ENCODE measurements around the gene DET1.
"Not testable (repeated sequence)": the region's sequence is repeated elsewhere in the genome, so short reads cannot be mapped to it uniquely, and the experiment has no call there.

Gene DET1

DNA sequence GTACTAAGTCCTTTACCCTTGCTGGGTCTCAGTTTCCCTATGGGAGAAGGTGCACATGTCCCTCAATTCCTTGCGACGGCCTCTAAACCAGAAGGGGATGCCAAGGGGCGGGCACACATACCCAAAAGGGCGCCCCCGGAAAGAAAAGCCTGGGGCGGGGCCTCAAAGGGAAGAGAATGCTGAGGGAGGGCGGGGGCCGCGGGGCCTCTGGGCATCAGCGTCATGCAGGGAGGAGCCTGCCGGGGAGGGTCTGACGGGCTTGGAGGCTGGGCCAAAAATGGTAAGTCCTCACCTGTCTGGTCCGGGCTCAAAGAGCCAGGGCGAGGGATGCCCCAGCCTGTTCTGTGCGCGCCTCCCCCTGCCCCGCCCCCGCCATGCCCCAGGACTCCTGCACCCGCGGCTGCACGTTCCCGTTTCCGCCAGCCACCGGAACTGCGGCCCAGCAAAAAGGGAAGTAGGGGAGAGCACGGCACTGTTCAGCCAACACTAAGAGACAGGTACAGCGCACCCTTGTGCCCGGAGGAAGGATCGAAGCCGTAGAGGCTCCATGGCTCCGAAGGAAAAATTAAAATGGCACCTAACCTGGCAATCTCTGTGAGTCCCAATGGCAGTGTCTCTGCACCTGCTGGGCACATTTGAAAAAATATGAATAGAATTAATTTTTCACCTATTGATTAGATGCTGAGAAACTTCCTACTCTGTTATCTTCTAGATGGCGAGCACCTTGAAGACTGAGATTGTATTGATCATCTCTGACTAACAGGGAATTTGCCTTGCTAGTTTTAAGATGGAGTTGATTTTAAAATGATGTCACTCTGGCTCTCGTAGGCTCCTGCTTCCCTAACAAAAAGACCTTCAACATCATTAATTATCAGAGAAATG, at the start of gene DET1:
DET1 (minus strand) TSS at position 434 of the 882 bp plus-strand sequence. CDS start 14,976 bp downstream, outside the sequence.
- peak; percentile 90 for DNase-seq (ENCODE audit: low read depth)

DNA sequence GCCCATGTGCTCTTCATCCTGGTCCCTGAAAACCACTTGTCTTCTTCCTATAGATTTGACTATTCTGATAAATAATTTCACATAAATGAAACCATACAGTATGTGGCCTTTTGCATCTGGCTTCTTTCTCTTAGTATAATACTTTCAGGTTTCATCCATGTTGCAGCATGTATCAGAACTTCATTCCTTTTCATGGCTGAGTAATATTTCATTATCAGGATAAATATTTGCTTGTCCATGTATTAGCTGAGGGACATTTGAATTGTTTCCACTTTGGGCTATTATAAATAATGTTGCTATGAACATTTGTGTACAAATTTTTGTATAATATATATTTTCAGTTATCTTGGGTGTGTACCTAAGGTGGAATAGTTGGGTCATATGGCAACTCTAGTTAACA, 44.9 kb upstream of the DET1 start:
- DNase-seq (ENCODE audit: low read depth), result no peak

DNA sequence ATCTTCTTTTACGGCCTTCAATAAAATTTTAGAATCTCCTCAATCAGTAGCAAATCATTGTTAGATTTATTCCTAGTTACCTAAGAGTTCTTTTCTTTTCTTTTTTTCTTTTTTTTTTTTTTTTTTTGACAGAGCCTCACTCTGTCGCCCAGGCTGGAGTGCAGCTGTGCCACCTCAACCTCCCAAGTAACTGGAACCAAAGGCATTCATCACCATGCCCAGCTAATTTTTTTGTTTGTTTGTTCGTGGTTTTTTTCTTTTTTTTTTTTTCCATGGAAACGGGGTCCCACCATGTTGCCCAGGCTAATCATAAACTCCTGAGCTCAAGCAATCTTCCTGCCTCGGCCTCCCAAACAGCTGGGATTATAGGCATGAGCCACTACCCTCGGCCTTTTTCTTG, 44.3 kb upstream of the DET1 start:
- DNase-seq (ENCODE audit: low read depth), result no peak

DNA sequence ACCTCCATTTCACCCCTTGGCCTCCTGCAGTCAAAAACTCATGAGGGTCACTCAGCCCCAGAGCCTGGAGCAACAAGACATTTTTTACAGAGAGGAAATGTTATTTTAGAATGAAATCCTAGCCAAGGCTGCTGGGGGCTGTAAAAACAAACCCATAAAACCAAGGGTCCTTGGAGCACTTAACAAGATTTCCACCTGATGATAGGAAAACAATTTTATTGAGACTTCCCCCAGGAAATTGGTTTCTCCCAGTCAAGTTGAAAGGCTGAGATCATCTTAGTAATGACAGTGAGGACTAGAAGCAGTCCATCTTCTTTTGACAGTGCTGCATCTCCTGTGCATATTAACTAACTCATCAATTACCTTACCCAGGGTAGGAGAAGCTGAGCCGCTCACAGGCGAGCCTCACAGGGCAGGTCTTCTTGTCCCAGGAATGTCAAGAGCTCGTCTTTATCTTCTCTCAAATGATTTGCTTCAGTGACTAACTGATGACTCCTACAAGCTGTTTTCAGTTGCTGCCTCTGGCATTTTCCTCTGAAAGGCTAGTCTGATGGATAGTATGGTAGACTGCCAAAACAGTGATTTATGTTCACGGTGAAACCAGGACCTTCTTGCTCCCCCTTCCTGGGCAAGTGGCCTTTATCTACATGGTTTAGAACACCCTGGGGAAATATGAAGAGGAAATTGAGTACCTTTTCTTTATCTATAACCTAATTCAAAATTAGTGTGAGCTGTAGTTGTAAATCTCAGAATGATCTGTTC, 40.1 kb upstream of the DET1 start:
- no peak for DNase-seq (ENCODE audit: low read depth)

DNA sequence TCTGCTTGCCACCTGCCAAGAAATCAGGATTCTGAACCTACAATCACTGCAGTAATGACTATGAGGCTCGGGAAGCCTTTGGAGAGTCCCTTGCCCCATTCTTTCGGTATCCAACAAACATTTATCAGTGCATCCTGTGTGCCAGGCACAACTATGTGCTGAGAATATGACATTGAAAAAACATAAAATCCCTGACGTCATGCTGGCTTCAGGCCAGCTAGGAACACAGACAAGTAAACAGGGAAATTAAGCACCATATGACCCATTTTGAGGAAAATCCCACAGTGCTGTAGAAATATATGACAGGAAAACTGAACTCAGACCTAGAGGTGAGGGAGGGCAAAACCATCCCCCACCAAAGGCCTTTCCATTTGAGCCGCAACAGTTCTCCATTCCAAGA, 34.1 kb upstream of the DET1 start:
- no peak for DNase-seq (ENCODE audit: low read depth)

DNA sequence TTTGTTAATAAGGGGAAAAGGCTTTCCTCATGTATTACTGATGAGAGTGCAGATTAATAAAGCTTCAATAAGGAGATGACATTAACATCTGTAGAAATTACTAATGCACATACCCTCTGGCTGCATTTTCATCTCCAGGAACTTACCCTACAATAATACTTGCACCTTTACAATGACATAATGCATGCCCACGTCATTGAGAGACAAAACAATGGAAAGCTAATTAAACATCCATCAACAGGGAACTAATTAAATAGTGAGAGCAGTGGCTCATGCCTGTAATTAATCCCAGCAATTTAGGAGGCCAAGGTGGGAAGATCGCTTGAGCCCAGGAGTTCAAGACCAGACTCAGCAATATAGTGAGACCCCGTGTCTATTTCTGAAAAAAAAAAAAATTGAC, 32.8 kb upstream of the DET1 start:
- DNase-seq (ENCODE audit: low read depth), result no peak

DNA sequence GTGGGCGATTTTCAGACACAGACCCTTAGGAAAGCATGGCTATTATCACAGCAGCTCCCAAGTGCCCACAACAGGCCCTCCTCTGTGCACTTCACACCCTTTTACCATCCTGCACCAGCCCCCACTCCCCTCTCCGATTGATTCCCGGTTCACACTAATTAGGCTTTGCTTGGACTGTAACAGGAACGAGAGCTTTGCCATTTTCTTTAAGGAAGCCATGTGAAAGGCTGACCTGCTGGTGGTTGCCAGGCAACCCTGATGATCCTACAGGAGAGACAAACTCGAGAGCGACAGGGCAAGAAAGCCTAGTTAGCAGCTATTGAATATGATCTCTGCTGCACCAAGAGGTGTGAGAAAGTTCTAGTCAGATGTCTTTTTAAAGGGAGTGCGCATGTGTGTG, 28.2 kb upstream of the DET1 start:
- DNase-seq (ENCODE audit: low read depth), result no peak

DNA sequence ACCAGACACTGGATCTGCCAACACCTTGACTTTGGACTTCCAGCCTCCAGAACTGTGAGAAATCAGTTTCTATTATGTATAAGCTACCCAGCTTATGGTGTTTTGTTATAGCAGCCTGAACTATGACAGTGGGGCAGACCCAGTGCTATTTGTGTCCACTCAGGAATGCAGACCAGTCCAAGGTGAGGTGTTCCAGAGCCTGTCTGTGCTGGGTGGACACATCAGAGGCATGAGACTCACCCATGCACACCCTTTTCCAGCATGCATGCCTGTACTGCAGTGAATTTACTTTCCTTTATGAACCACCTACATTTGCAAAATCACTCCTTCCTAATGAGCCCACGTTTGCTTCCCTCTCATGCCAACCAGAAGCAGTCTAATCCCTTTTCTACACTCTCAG, 27.6 kb upstream of the DET1 start:
- no peak for DNase-seq (ENCODE audit: low read depth)

DNA sequence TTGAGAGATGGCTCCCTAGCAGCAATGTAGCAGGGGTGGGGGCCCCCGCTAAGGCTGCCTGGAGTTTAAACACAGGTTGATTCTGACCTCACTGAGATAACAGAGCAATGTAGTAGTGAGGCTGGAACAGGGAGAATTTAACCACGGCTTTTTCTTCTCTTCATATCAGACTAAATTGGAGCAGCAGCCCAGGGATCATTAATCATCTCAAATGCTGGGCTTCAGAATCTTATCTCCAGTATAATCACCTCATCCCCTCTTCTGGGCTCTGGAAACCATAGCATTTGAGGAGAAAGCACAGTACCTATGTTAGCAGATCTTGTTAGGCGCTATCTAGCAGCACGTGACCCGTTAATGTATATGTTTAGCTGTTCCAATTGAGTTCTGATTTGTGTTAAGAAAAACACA, 25.4 kb upstream of the DET1 start:
- DNase-seq (ENCODE audit: low read depth), result no peak

DNA sequence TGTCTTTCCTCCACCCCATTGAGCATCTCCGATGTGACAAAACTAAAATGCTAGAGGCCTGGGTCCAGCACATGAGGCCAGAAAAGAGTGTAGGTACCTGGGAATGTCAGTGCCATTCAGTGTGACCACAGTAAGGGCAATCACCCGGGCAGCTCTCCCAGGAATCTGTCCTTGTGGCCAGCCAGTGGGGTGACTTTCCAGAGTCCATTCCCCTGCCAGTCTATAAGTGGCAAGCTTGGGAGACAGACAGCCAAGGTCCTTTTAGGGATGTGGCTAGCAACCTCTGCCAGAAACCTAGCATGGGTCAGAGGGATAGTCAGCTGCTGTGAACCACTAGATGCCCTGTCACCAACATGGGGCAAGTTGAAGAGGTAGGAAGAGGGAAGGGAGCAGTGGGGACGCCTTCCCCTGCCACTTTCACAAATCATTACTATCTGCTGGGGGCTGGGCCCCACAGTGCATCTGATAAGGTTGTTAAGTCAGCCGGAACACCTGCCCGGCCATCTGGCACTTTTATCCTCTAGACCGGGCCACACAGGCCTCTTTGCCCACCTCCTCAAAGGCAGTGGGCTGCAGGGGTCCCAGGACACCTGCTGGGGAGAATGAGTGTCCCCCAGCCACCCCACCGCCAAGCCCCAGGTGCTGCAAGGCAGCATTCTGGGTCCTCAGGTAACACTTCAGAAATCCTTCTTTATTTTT, 24.8 kb upstream of the DET1 start:
- DNase-seq (ENCODE audit: low read depth), result no peak

DNA sequence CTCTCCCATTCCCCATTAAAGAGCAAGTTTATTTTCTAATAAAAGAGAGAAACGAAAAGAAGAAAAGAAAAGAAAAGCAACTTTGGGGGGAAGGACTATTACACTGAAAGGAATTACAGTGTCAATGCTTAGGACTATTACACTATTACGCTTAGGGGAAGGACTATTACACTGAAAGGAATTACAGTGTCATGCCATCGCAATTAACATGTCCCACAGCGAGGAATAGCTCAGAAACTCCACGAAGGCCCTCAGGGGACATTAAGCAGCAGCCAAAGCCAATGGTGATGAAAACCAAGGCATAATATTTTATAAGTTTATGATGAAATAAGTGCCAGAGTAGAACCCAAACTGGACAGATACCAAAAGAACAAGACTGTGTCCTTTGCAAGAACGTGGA, 22.1 kb upstream of the DET1 start:
- no peak for DNase-seq (ENCODE audit: low read depth)

DNA sequence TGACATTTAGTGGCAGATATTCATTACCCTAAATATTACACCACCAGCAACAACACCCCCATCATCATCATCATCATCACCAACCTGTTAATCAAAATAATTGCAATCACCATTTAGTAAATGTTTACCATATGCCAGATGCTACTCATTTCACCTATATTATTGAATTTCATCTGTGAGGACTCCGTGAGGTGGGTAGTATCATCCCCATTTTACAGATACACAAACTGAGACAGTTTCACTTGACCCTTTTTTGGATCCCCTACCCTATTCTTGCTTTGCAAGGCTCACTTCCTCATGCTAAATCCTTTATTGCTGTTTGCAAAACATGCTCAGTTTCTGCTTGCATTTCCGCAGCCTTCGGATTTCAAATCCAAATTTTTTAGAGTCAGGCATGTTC, 18.3 kb upstream of the DET1 start:
- no peak for DNase-seq (ENCODE audit: low read depth)

DNA sequence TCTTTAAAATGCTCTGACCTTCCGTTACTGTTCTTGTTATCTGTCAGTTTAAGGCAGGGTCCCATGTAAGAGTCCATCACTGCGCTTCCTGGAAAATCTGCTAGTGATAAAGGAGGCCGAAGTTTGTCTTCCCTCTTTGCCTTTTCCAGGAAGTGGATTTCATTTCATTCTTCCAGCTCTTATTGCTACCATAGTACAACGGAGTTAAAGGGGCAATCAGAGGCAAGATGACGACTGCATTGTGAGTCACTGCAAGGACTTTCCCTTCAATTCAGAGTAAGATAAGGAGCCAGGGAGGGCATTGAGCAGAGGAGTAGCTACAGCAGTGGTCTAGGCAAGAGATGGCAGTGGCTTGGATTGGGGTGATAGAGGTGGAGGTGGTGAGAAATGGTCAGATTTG, 17.2 kb upstream of the DET1 start:
- DNase-seq (ENCODE audit: low read depth), result no peak

DNA sequence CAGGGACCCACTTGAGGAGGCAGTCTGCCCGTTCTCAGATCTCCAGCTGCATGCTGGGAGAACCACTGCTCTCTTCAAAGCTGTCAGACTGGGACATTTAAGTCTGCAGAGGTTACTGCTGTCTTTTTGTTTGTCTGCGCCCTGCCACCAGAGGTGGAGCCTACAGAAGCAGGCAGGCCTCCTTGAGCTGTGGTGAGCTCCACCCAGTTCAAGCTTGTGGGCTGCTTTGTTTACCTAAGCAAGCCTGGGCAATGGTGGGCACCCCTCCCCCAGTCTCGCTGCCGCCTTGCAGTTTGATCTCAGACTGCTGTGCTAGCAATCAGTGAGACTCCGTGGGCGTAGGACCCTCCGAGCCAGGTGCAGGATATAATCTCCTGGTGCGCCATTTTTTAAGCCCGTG, 13.1 kb upstream of the DET1 start:
- DNase-seq (ENCODE audit: low read depth), result not testable (repeated sequence)

DNA sequence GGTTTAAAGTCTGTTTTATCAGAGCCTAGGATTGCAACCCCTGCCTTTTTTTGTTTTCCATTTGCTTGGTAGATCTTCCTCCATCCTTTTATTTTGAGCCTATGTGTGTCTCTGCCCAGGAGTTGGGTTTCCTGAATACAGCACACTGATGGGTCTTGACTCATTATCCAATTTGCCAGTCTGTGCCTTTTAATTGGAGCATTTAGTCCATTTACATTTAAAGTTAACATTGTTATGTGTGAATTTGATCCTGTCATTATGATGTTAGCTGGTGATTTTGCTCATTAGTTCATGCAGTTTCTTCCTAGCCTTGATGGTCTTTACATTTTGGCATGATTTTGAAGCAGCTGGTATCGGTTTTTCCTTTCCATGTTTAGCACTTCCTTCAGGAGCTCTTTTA, 11.5 kb upstream of the DET1 start:
- not testable (repeated sequence) for DNase-seq (ENCODE audit: low read depth)

DNA sequence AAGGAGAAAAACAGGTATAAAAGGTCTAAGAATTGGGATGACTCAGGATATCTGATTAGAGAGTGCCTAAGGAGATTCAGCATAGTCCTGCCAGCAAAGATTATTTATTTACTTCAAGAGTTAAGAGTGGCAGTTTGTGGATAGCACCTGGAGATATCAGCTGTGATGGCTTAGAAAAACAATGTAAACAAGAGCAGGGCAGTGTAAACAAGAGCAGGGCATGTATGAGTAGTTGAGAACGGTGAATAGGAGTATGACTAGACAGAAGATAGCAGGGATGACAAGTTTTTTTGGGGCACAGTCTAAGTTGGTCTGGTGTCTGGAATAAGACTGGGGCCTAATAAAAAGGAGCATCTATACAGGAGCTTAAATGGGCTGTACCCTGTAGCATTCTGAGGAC, 1.5 kb upstream of the DET1 start:
- DNase-seq (ENCODE audit: low read depth), result not testable (repeated sequence)

DNA sequence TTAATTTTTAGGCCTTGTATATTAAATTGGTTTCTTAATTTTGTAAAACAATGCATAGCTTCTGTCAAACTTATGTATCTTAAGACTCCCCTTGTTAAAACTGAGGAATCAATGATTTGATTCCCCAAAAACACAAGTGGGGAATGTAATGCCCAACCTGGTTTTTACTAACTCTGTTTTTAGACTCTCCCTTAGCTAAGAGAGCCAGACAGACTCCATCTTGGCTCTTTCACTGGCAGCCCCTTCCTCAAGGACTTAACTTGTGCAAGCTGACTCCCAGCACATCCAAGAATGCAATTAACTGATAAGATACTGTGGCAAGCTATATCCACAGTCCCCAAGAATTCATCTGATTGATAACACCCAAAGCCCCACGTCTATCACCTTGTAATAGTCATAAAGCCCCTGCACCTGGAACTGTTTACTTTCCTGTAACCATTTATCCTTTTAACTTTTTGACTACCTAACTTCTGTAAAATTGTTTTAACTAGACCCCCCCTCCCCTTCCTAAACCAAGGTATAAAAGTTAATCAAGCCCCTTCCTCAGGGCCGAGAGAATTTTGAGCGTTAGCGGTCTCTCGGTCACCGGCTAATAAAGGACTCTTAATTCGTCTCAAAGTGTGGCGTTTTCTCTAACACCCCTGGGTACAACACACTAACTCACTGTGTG, 768 bp downstream of the DET1 start:
- not testable (repeated sequence) for DNase-seq (ENCODE audit: low read depth)

DNA sequence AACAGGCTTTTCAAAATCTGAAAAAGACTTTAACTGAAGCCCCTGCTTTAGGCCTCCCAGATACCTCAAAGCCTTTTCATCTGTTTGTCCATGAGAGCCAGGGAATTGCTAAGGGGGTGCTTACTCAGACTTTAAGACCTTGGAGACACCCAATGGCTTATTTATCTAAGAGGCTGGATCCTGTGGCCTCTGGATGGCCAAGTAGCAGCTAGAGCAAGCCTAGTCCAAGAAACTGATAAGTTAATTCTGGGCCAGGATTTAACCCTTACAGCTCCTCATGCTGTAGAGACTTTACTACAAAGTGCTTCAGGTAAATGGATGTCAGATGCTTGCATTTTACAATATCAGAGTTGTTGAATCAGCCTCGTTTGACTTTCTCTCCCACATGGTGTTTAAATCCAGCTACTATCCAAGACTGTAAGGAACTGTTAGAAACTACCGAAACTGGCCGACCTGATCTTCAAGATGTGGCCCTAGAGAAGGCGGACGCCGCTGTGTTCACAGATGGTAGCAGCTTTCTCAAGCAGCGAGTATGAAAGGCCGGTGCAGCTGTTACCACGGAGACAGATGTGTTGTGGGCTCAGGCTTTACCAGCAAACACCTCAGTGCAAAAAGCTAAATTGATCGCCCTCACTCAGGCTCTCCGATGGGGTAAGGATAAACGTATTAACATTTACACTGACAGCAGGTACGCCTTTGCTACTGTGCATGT, 3.3 kb downstream of the DET1 start:
- no peak for DNase-seq (ENCODE audit: low read depth)

DNA sequence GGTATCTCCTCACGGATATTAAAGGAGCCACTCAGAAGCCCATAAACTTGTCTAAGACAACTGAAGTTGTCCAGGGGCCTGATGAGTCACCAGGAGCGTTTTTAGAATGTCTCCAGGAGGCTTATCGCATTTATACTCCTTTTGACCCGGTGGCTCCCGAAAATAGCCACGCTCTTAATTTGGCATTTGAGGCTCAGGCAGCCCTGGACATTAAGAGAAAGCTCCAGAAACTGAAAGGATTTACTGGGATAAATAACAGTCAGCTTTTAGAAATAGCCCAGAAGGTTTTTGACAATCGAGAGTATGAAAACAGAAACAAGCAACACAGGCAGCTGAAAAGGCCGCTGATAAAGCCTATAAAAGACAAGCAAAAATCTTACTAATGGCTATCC, 4.1 kb downstream of the DET1 start:
- no peak for DNase-seq (ENCODE audit: low read depth)

DNA sequence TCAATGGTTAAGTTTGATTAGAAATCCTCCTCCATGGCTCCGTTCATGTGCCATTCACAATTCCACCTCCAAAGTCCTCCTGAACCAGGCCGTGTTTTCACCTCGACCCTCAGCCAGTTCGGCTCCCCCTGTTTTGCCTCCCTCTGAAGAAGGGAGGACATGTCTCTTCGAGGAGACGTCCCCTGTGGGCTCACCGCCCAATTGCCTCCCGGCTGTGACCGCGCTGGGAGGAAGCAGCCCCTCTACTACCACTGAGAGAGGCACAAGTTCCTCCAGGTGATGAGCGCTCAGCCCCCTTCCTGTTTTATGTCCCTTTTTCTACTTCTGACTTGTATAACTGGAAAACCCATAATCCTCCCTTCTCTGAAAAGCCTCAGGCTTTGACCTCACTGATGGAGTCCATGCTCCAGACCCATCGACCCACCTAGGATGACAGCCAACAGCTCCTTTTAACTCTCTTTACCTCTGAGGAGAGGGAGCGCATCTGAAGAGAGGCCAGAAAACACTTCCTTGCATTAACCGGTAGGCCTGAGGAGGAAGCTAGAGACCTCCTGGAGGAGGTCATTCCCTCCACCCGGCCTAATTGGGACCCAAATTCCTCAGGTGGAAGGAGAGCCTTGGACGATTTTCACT, 4.7 kb downstream of the DET1 start:
- no peak for DNase-seq (ENCODE audit: low read depth)

DNA sequence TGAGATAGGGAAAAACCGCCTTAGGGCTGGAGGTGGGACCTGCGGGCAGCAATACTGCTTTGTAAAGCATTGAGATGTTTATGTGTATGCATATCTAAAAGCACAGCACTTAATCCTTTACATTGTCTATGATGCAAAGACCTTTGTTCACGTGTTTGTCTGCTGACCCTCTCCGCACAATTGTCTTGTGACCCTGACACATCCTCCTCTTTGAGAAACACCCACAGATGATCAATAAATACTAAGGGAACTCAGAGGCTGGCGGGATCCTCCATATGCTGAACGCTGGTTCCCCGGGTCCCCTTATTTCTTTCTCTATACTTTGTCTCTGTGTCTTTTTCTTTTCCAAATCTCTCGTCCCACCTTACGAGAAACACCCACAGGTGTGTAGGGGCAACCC, 5.4 kb downstream of the DET1 start:
- not testable (repeated sequence) for DNase-seq (ENCODE audit: low read depth)
